ENCODE results near the gene TFAP2B.

GRCh38 chr6:50815436-50816114, 3.1 kb upstream of the TFAP2B start:
- TF ChIP-seq SIN3A (IDR thresholded peaks at IDR 0.05; ENCODE audit: borderline replicate concordance, insufficient read depth, low read length) (no peak), REST (IDR thresholded peaks at IDR 0.05; ENCODE audit: insufficient read depth in 1 of 2, low read depth in 2 of 2, low read length in 2 of 2) (no peak)

Data from PFSK-1 (cell line).